ENCODE results near the gene FLACC1. TPM values are rescaled to one million over a fixed set of nuclear protein-coding genes. Genes with fewer than 3 reads are reported as not detected.
"Not testable (repeated sequence)": the region's sequence is repeated elsewhere in the genome, so short reads cannot be mapped to it uniquely, and the experiment has no call there.

Gene FLACC1
- total RNA-seq, 4 donors from 2014 or later = 0.42 to 0.69 (median 0.59) TPM; not detected in 1

DNA sequence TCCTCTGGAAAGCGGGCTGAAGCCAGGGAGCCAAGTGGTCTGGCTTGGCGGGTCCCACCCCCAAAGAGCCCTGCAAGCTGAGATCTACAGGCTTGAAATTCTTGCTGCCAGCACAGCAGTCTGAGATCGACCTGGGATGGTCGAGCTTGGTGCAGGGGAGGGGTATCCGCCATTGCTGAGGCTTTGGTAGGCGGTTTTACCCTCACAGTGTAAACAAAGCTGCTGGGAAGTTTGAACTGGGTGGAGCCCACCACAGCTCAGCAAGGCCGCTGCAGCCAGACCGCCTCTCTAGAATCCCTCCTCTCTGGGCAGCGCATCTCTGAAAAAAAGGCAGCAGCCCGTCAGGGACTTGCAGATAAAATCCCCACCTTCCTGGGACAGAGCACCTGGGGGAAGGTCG lies 12.6 kb upstream of the FLACC1 start:
- WGBS, 2 donors = 92 to 95% methylated on average over 11 of the region's 11 CpGs
- no peak overlapping the region for H3K4me3 ChIP-seq (ENCODE audit: low read depth, poor library complexity, severe bottlenecking)
- TF ChIP-seq, protein P1, sequence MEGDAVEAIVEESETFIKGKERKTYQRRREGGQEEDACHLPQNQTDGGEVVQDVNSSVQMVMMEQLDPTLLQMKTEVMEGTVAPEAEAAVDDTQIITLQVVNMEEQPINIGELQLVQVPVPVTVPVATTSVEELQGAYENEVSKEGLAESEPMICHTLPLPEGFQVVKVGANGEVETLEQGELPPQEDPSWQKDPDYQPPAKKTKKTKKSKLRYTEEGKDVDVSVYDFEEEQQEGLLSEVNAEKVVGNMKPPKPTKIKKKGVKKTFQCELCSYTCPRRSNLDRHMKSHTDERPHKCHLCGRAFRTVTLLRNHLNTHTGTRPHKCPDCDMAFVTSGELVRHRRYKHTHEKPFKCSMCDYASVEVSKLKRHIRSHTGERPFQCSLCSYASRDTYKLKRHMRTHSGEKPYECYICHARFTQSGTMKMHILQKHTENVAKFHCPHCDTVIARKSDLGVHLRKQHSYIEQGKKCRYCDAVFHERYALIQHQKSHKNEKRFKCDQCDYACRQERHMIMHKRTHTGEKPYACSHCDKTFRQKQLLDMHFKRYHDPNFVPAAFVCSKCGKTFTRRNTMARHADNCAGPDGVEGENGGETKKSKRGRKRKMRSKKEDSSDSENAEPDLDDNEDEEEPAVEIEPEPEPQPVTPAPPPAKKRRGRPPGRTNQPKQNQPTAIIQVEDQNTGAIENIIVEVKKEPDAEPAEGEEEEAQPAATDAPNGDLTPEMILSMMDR (IDR thresholded peaks at IDR 0.05) = no peak
- TF ChIP-seq POLR2A (IDR thresholded peaks at IDR 0.05) = no peak
- intact Hi-C loops (cut with DNase I; ENCODE audit: low total_unique reads) = no loop called here
- DNase-seq (ENCODE audit: low spot score in 2 of 2) = no peak

DNA sequence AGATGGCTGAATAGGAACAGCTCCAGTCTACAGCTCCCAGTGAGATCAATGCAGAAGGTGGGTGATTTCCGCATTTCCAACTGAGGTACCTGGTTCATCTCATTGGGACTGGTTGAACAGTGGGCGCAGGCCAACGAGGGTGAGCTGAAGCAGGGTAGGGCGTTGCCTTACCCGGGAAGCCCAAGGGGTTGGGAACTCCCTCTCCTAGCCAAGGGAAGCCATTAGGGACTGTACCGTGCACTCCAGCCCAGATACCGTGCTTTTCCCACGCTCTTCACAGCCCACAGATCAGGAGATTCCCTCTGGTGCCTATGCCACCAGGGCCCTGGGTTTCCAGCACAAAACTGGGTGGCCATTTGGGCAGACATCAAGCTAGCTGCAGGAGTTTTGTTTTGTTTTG lies 12.2 kb upstream of the FLACC1 start:
- DNase-seq (ENCODE audit: low spot score in 2 of 2); intact Hi-C loops (cut with DNase I; ENCODE audit: low total_unique reads); H3K4me3 ChIP-seq (ENCODE audit: low read depth, poor library complexity, severe bottlenecking): not testable (repeated sequence)
- WGBS, 2 donors = 98 to 100% methylated on average over 8 of the region's 8 CpGs

DNA sequence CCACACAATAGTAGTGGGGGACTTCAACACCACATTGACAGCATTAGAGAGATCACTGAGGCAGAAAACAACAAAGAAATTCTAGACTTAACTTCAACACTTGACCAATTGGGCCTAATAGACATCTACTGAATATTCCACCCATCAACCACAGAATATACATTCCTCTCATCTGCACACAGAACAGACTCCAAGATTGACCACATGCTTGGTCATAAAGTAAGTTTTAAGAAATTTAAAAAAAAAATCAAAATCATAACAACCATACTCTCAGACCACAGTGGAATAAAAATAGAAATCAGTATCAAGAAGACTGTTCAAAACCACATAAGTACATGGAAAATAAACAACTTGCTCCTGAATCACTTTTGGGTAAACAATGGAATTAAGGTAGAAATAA lies 9.0 kb upstream of the FLACC1 start:
- no peak for DNase-seq (ENCODE audit: low spot score in 2 of 2)
- H3K4me3 ChIP-seq (ENCODE audit: low read depth, poor library complexity, severe bottlenecking) = no peak overlapping the region
- TF ChIP-seq POLR2A (IDR thresholded peaks at IDR 0.05) = no peak
- TF ChIP-seq, protein P1 (IDR thresholded peaks at IDR 0.05) = no peak
- intact Hi-C loops (cut with DNase I; ENCODE audit: low total_unique reads) = no loop called here

DNA sequence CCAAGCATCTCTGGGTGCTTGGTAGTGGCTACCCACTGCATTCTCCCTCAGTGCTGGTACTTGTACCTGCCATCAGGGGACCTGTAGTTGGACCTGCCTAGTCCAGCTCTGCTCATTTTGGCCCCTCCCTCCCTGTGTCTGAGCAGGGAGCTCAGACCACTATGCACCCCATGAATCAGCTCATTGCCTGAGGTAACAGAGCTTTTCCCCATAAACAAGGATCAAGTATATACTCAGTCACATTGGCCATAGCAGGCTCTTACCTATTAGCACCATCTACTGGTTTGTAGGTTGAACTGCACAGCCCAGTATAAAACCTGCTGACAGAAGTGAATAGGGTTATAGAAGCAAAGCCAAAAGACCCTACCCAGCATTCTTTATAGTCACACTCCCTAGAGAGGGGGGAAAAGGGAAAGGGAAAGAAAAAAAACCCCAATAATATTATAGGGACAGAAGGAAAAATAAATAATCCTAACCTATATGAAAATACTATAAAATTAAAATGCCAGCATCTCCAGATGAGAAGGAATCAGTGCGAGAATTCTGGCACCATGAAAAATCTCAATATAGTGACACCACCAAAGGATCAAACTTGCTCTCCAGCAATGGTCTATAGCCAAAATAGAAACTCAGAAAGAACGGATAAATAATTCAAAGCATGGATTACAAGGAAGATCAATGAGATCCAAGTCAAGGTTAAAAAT lies 6.9 kb upstream of the FLACC1 start:
- no peak for DNase-seq (ENCODE audit: low spot score in 2 of 2)
- no peak overlapping the region for H3K4me3 ChIP-seq (ENCODE audit: low read depth, poor library complexity, severe bottlenecking)
- TF ChIP-seq POLR2A (IDR thresholded peaks at IDR 0.05) = no peak
- TF ChIP-seq, protein P1 (IDR thresholded peaks at IDR 0.05) = no peak
- 75 to 76% methylated on average over 2 of the region's 2 CpGs for WGBS, 2 donors
- intact Hi-C loops (cut with DNase I; ENCODE audit: low total_unique reads) = no loop called here

DNA sequence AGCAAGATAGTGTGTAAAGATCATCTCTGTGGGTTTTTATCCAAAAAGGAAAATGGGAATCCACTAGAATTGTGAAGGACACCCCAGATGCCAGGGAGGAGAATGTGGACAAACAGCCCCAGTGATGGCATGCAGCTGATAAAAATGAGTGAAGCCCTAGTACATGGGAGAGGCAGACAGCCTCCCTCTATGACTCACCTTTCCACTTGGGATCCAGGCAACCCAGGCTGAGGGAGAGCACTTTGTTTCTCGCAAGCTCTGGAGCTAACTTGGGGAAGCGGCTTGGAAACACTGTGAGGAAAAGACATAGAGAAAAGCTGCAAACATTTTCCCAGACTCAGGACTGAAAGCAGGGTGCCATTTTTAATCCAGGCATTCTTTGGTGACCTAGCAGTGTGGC lies 5.3 kb upstream of the FLACC1 start:
- 96 to 100% methylated on average over 2 of the region's 2 CpGs for WGBS, 2 donors
- no peak for DNase-seq (ENCODE audit: low spot score in 2 of 2)
- H3K4me3 ChIP-seq (ENCODE audit: low read depth, poor library complexity, severe bottlenecking) = no peak overlapping the region
- intact Hi-C loops (cut with DNase I; ENCODE audit: low total_unique reads) = no loop called here
- TF ChIP-seq, protein P1 (IDR thresholded peaks at IDR 0.05) = no peak
- TF ChIP-seq POLR2A (IDR thresholded peaks at IDR 0.05) = no peak

DNA sequence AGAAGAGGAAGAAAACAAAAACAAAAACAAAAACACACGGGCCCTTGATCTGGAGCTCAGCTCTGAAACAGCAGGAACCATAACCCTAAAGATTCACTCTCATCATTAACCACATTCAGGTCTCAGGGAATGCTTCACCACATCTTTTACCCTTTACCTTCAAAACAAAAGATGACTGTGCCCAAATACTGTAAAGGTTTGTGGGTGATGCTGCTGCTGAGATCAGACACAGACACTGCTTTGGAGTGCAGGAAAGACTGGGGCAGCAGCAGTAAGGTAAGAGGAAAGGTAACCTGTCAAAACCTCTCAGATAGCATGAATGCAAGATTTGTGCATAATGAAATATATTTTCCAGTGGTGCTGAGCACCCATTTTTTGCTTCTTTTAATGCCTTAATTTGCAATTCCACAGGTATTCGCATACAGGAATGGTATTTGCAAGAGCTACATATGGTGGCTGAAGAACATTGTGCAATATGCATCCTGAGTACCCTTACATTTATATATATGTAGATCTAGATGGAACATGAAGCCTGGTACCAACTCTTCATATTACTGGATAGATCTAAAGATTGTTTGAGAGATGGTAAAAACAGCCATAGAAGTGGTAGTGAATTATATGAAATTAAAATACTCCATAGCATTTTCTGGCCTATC lies 4.1 kb upstream of the FLACC1 start:
- 89 to 98% methylated on average over 2 of the region's 2 CpGs for whole genome bisulfite sequencing, 2 donors
- H3K4me3 ChIP-seq (ENCODE audit: low read depth, poor library complexity, severe bottlenecking) = no peak overlapping the region
- intact Hi-C loops (cut with DNase I; ENCODE audit: low total_unique reads) = no loop called here
- no peak for DNase-seq (ENCODE audit: low spot score in 2 of 2)
- TF ChIP-seq, protein P1 (IDR thresholded peaks at IDR 0.05) = no peak
- TF ChIP-seq POLR2A (IDR thresholded peaks at IDR 0.05) = no peak

All from lower leg skin (tissue), 4 donors.